Esophagus squamous epithelium (tissue), 5 donors: ENCODE data around the gene KAT2B. TPM values are rescaled to one million over a fixed set of nuclear protein-coding genes. Genes with fewer than 3 reads are reported as not detected.

Source experiments
- DNase-seq: peaks from one replicate; lab custom pipeline; 2025; lab: John Stamatoyannopoulos, UW
- H3K27ac ChIP-seq, 4 donors: fragments of 200-600 bp; sonication (generic); one replicate each; pipeline ENCODE4 v1.5.1; 2016 to 2019; ENCODE audit warnings: mild to moderate bottlenecking in 1 of 4
- H3K27me3 ChIP-seq, 4 donors: fragments of 200-600 bp; sonication (generic); 1 replicate in 3 of 4; 2 replicates in 1 of 4; pipeline versions ENCODE4 v1.5.1 to v1.6.0; 2017 to 2021; ENCODE audit warnings: antibody characterized with exemption in 1 of 4
- H3K36me3 ChIP-seq, 3 donors: fragments of 200-600 bp; sonication (generic); one replicate each; pipeline ENCODE4 v1.5.1; 2016 to 2019
- H3K4me1 ChIP-seq, 3 donors: fragments of 200-600 bp; sonication (generic); one replicate each; pipeline ENCODE4 v1.5.1; 2017 to 2019
- H3K4me3 ChIP-seq, 4 donors: fragments of 200-600 bp; sonication (generic); 1 replicate in 3 of 4; 2 replicates in 1 of 4; pipeline ENCODE4 v1.5.1; 2016 to 2019; ENCODE audit warnings: mild to moderate bottlenecking in 2 of 4, moderate library complexity in 1 of 4
- H3K9me3 ChIP-seq, 3 donors: fragments of 200-600 bp; sonication (generic); one replicate each; pipeline ENCODE4 v1.5.1; 2016 to 2019
- CTCF ChIP-seq, 6 experiments: fragments of 450-650 bp in 4 of 6; fragments of 200-600 bp in 2 of 6; sonication (generic) in 2 of 6; IDR thresholded peaks; one replicate each; pipeline ENCODE4 v1.5.1; 2016 to 2019; ENCODE audit warnings: antibody characterized with exemption in 6 of 6, mild to moderate bottlenecking in 4 of 6, moderate library complexity in 4 of 6
- POLR2A ChIP-seq, 4 donors: fragments of 450-650 bp; IDR thresholded peaks; one replicate each; pipeline ENCODE4 v1.6.1; 2017; ENCODE audit warnings: antibody characterized with exemption in 4 of 4, mild to moderate bottlenecking in 4 of 4, moderate library complexity in 3 of 4
- WGBS, 2 donors: methylation state at CpG; one replicate each; pipeline ENCODE4 v1.1.5; 2018; 5-methylcytosine and 5-hydroxymethylcytosine counted together
- intact Hi-C: fragments of 100-400 bp; cut with DNase I; formaldehyde crosslinking; loops from one replicate; pipeline ENCODE4 v1.15.0; 2022
- total RNA-seq, 4 donors: library from RNA; depleted of rRNA; stranded (reverse); fragments of >200 nt; gene quantifications; one replicate each; pipeline ENCODE4 v1.1.0, GENCODE V29; 2016
- donor health status: DM: yes; HTN: yes; CAD: no.

The KAT2B gene
- total RNA-seq, 4 donors from 2014 or later: 20.0 to 27.1 (median 23.8) TPM

- H3K36me3 ChIP-seq: no peaks in the 10 kb centered on the region
- no peaks in the 10 kb centered on the region for H3K9me3 ChIP-seq
- no peaks in the 10 kb centered on the region for H3K27me3 ChIP-seq
- H3K4me1 ChIP-seq: peaks cover 15 to 82% (median 21%) of the 10 kb centered on the region in 3 donors
- 93 to 95% methylated on average over 4 of the region's 4 CpGs for WGBS, 2 donors
- intact Hi-C loops: no loop called here
- no peak for TF ChIP-seq POLR2A (IDR thresholded peaks at IDR 0.05)
- no peak for TF ChIP-seq CTCF (IDR thresholded peaks at IDR 0.05)
- no peak for DNase-seq
- no peak overlapping the region for H3K4me3 ChIP-seq
- H3K27ac ChIP-seq: peak overlapping the region in 2 of 4 donors; percentile 71 to 75
These were observed 22.8 kb downstream of the KAT2B start for GRCh38 chr3:20062996-20063395.

GRCh38 chr3:20064387-20064786, 24.1 kb downstream of the KAT2B start:
- no peak overlapping the region for H3K4me3 ChIP-seq
- no peaks in the 10 kb centered on the region for H3K27me3 ChIP-seq
- WGBS, 2 donors: 32 to 44% methylated on average over 3 of the region's 3 CpGs
- peaks cover 15 to 83% (median 17%) of the 10 kb centered on the region in 3 donors for H3K4me1 ChIP-seq
- H3K9me3 ChIP-seq: no peaks in the 10 kb centered on the region
- peak overlapping the region in 2 of 4 donors; percentile 71 to 75 for H3K27ac ChIP-seq
- TF ChIP-seq POLR2A (IDR thresholded peaks at IDR 0.05) (no peak), CTCF (IDR thresholded peaks at IDR 0.05) (no peak)
- H3K36me3 ChIP-seq: no peaks in the 10 kb centered on the region
- no peak for DNase-seq
- intact Hi-C loops: no loop called here

GRCh38 chr3:20064796-20065564, 24.7 kb downstream of the KAT2B start:
- H3K4me1 ChIP-seq: peaks cover 15 to 83% (median 17%) of the 10 kb centered on the region in 3 donors
- H3K4me3 ChIP-seq: no peak overlapping the region
- DNase-seq: no peak
- no peaks in the 10 kb centered on the region for H3K27me3 ChIP-seq
- WGBS, 2 donors: 24 to 42% methylated on average over 5 of the region's 5 CpGs
- no peaks in the 10 kb centered on the region for H3K9me3 ChIP-seq
- H3K36me3 ChIP-seq: no peaks in the 10 kb centered on the region
- TF ChIP-seq POLR2A (IDR thresholded peaks at IDR 0.05): no peak
- no peak for TF ChIP-seq CTCF (IDR thresholded peaks at IDR 0.05)
- intact Hi-C loops: no loop called here
- peak overlapping the region in 3 of 4 donors; percentile 30 to 75 (median 71) for H3K27ac ChIP-seq

GRCh38 chr3:20066079-20066478, 25.8 kb downstream of the KAT2B start:
- peak overlapping the region in 3 of 4 donors; percentile 30 to 75 (median 71) for H3K27ac ChIP-seq
- intact Hi-C loops: no loop called here

More at GRCh38 chr3:20066079-20066478, 25.8 kb downstream of the KAT2B start:
- TF ChIP-seq POLR2A (IDR thresholded peaks at IDR 0.05): no peak
- TF ChIP-seq CTCF (IDR thresholded peaks at IDR 0.05): no peak
- Histone ChIP-seq H3K9me3 (no peaks in the 10 kb centered on the region), H3K27me3 (no peaks in the 10 kb centered on the region), H3K4me3 (no peak overlapping the region), H3K36me3 (no peaks in the 10 kb centered on the region), H3K4me1 (peaks cover 14 to 74% (median 15%) of the 10 kb centered on the region in 3 donors)
- 73 to 92% methylated on average over 1 of the region's 1 CpG for WGBS, 2 donors
- no peak for DNase-seq
